Left colon (tissue), 2 donors: ENCODE data around the gene SLC30A2. TPM values are rescaled to one million over a fixed set of nuclear protein-coding genes. Genes with fewer than 3 reads are reported as not detected.

Experiments used
- ATAC-seq: fragments of 200-7000 bp; cut with Tn5 transposase; one replicate; pipeline ENCODE4 v1.9.1; 2020; ENCODE audit warnings: mild to moderate bottlenecking, moderate library complexity
- DNase-seq, 2 donors: peaks; one replicate each; pipeline ENCODE4 v3.0.0-alpha.2; 2020
- intact Hi-C, 2 donors: fragments of 100-400 bp; cut with DNase I in 1 of 2; cut with micrococcal nuclease in 1 of 2; formaldehyde crosslinking; loops; one replicate each; pipeline versions ENCODE4 v1.11.2 to v1.14.0; 2022; cut with DNase I, micrococcal nuclease
- total RNA-seq, 2 donors: library from RNA; stranded (reverse); fragmentation: NEBNext Ultra II Directional; extraction: Animal tissue kit (Norgen Biotek cat#: 25700); gene quantifications; one replicate each; pipeline ENCODE4 v1.2.1, GENCODE V29; 2021
- donor health status: DM: no; HTN: no; CAD: no.
- donor health status: DM: yes; HTN: yes; CAD: no.

The SLC30A2 gene
- total RNA-seq, 2 donors from 2014 or later, result 0.22 TPM; not detected in 1

GRCh38 chr1:26014179-26014578 is 31.7 kb downstream of the SLC30A2 start:
- intact Hi-C loops, result no loop called here
- no peak for ATAC-seq
- no peak for DNase-seq

DNA sequence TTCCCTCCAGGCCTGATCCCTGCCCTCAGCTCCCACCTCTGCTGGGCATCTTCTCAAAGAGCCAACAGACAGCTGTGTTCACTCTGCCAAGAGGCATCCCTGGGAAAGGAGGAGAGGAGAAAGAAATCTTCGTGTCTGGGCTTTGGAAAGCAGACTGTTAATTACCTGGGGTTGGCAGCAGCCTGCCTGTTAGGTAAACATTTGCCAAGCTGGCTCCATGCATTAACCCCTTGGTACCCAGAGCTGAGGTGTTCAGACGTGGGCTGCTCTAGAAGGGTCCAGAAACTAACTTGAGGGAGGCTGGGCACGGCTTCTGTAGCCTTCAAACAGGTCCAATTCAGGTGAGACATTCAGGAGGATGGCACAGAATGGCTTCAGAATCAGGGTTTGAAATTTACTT is 33.1 kb downstream of the SLC30A2 start:
- DNase-seq (no peak), ATAC-seq (peak; percentile 53)
- intact Hi-C loops, result no loop called here

GRCh38 chr1:26010825-26011224 is 35.1 kb downstream of the SLC30A2 start:
- intact Hi-C loops, result no loop called here
- DNase-seq (no peak), ATAC-seq (peak; percentile 28)

DNA sequence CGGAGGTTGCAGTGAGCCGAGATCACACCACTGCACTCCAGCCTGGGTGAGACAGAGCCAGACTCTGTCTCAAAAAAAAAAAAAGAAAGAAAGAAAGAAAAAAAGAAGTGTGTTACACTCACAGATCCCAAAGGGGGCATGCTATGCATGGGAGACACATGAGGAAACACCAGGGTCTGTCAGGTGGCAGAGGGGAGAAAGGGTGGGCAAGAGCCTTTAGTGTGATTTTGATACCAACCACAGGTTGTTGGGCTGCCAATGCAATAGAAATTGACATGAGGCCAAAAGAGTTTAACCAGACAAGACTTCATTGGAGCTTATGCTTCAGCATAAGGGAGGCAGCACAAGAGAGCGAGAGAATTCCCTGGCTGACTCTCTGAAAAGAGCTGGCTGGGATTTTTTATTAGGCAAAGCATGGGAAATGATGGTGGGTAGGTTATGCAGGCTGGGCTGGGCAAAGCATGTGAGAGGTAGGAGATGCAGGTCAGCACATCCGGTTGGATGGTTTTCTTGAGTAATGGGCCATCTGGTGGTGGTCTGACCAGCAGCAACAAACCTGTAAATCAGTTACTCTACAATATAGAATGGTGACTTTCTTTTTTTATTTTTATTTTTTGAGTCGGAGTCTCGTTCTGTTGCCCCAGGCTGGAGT is 36.0 kb downstream of the SLC30A2 start:
- ATAC-seq (no peak), DNase-seq (no peak)
- intact Hi-C loops, result no loop called here

DNA sequence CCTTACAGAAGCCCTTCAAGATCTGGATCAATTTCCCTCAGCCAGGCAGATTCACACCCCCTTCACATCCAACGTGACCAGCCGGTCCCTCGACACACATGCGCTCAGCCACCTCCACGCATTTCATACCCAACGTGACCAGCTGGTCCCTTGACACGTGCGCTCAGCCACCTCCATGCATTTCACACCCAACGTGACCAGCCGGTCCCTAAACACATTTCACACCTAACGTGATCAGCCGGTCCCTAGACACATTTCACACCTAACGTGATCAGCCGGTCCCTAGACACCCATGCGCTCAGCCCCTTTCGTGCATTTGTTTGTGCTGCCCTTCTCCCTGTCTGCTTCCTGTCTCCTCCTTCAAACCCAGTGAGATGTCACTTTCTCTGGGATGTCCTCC is 39.2 kb downstream of the SLC30A2 start:
- intact Hi-C loops, result no loop called here
- DNase-seq, result no peak
- no peak for ATAC-seq

DNA sequence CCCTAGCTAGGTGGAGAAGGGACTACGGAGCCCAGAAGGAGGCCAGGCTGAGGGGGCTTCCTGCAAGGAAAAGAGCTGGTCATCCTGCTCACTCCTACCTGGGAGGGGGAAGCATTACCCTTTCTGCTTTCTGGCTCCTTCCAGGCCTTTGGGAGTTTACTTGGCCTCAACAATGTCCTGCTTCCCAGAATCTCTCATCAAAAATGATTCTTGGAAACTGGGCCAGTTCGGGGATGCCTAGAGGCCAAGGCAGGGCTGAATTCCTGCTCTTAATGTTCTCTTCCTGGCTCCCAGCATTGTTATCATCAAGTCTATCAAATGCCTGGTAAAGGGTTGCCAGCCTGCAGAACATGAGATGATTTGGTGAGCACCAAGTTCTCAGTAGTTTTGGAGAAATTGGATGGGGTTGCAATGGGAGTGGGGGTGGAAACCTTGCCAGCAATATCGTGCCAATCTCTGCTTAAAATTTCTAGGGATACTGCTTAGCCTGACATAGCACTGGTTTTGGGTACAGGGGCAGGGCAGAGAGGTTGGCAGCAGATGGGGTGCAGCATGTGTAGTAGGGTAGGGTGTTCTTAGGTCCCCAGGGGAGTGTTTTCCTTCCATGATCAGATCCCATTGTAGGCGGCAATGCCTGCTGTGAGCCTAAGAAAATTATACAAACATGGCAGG is 40.3 kb downstream of the SLC30A2 start:
- DNase-seq (no peak), ATAC-seq (no peak)
- intact Hi-C loops, result no loop called here

DNA sequence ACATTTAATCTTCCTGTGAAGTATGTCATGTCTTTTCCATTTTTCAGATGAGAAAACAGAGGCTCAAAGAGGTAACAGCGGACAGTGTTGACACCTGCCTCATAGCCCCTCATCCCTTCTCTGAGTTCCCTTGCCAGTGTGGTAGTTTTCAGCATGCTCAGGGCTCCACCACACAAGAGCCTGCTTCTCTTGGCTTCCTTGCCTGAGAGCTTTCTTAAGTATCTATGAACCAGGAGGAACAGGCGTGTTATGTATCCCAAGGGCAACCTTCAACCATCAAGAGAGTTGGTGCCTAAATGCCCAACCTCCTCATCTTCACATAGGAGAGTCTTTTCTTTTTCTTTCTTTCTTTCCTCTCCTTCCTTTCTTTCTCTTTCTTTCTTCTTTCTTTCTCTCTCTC is 42.2 kb downstream of the SLC30A2 start:
- no peak for ATAC-seq
- intact Hi-C loops, result no loop called here
- DNase-seq, result no peak

DNA sequence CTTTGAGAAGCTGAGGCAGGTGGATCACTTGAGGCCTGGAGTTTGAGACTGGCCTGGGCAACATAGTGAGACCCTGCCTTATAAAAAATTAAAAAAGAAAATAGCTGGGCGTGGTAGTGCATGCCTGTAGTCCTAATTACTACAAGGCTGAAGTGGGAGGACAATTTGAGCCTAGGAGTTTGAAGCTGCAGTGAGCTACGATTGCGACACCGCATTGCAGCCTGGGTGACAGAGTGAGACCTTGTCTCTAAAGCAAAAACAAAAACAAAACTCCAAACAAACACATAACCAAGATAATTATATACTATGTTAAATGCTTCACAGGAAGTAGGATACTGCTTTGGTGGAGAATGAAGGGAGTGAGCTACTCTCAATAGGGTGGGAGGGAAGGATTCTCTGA is 42.7 kb downstream of the SLC30A2 start:
- intact Hi-C loops, result no loop called here
- ATAC-seq, result no peak
- DNase-seq, result no peak

- intact Hi-C loops, result loop anchor here (5.0 kb wide), 1 partner anchor 102 kb away; no protein-coding TSS in a partner anchor
- DNase-seq (no peak), ATAC-seq (no peak)
Observed at GRCh38 chr1:25999041-25999800, 46.7 kb downstream of the SLC30A2 start.

DNA sequence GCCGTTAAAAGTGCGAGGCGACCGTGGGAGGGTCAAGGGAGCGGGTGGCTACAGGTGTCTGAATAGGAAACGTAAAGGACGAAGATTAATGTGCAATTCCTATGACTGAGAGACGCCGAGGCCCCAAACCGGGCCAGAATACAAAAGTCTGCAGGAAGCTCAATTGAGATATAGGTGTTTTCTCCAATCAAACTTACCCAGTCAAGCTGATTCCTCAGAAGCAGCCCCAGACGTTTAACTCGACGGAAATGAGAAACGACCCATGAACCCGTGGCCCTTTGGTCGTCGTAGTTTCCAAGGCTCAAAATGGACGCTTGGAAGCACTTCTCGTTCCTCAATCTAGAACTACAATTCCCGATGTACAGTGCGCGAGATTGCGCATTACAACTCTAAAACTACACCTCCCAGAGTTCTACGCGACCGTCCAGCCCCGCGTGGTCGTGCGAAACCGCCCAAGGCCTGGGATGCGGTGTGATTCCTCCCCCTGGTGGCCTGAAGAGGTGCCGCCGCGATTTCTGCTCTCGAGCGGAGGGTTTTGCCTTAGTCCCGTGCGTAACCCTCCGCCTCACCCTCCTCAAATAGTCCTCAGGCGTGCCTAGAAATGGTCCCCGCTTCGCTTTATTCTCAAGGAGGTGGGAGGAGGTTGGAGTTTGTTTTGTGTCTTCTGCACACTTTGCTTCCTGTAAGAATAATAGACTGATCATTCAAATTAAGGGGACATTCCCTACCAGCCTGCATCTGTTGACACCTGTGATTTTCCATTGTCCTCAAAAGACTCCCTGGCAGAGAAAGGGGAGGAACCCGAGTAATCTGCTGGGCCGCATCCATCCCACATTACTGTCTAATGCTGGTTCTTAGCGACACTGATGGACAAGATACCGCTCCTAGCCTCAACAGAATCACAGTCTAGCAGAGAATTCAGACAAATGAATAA is 47.8 kb downstream of the SLC30A2 start, which contains the start of gene PAFAH2:
TSS of gene PAFAH2 (minus strand) at position 236 of the 934 bp plus-strand sequence. CDS start 7,247 bp downstream, outside the sequence.
- ATAC-seq (peak; percentile 96), DNase-seq (peak; percentile 97 to 98)
- intact Hi-C loops, result loop anchor here (5.0 kb wide), 1 partner anchor 101 kb away; no protein-coding TSS in a partner anchor

DNA sequence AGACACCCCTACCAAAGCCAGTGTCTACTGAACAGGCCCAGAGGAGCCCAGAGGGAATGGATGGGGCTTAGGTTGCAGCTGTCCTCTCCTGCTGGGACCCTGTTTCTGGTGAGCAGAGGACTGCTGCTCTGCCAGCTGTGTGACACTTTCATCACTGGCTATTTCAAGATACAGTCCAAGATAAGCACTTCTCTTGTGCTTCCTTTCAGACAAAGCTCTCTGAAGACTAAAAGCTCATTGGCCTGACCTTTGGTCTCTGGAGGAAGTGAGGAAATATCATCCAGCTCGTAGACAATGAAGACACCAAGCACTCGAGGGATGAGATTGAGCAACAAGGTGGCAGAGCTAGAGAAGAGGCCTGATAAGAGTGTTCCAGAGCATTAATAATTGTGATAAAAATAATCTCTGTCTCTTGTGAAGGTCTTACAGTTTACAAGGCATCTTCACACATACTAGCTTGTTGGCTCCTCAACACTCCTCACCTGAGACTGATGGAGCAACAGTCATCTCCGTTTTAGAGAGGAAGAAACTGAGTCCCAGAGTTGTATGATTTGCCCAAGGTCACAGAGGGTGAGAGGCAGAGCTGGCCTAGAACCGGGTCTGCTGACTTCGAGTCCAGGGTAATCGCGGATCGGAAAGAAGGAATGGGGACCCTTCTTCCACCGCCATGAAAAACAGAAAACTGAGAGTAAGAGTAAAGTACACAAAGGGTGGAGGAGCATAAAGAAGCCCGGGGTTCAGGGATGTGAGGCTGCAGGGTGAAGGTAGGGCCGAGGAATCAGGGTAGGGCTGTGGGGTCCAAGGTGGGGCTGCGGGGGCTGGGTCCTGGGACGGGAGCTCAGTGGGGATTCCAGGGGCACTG is 48.7 kb downstream of the SLC30A2 start:
- ATAC-seq (peak; percentile 65), DNase-seq (peak; percentile 11 to 48)
- intact Hi-C loops, result loop anchor here (5.0 kb wide), 1 partner anchor 100 kb away; no protein-coding TSS in a partner anchor

- DNase-seq (no peak), ATAC-seq (no peak)
- intact Hi-C loops, result loop anchor here (5.0 kb wide), 1 partner anchor 97 kb away; no protein-coding TSS in a partner anchor
Observed at GRCh38 chr1:25994402-25995150, 51.3 kb downstream of the SLC30A2 start.

DNA sequence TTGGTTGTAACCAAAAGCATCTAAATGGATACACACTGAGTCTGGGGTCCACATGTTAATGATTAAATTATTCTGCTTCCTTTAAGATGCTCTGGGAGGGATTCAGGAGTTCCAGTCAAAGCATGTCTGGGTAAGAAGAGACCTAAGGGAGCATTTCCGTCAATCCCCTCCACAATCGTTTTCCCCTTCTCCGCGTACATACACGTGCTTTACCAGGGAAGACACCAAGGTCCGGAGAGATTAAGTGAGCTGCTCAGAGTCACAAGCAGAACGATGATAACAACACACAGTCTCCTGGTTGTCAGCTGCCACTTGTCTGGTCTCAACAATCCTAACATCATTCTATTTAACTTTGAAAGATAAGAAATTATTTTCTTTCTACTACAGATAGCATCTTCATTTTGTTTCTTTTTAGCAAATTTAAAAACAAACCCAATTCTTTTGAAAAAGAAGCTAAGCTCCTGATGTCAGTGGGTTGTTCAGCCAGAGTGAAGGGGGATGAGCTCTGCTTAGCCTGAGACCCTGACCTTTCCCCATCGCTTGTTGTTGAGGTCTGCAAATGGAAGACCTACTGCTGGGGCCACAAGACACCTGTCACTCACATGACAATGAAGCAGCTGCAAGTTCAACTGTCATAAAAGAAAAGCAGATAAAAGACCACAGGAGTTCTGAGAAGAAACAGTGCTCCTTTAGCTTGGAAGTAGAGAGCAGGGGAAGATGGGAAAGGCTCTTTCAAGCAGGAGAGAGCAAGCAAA is 52.5 kb downstream of the SLC30A2 start:
- intact Hi-C loops, result no loop called here

DNA sequence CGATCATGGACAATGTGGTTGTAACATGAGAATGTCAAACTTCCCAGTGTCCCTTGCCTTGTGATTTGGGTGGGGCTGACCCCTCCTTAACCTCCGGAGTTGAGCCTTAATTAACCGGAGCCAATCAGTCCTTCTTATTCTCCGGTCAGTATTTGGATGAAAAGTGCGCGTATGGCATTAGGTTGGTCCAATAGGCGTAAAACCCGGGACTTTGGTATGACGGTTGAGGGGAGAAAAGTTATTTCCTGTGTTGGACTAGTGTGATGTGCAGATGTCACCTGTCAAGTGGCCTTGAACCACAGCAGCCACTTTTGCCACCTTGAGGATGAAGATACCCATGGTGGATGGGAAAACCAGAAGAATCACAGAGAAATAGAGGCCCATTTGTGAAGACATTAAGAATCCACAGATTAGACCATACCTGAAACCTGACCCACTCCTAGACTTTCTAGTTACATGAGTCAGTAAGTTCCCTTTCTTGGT is 53.2 kb downstream of the SLC30A2 start:
- no peak for ATAC-seq
- intact Hi-C loops, result no loop called here
- no peak for DNase-seq

More for the DNA sequence above, 52.5 kb downstream of the SLC30A2 start:
- DNase-seq (no peak), ATAC-seq (no peak)

GRCh38 chr1:25991937-25992688 is 53.8 kb downstream of the SLC30A2 start:
- intact Hi-C loops, result no loop called here
- ATAC-seq, result no peak
- DNase-seq, result no peak
